Progenitor cell of endocrine pancreas (in vitro differentiated cells): ENCODE measurements around the gene CMIP. TPM values are rescaled to one million over a fixed set of nuclear protein-coding genes. Genes with fewer than 3 reads are reported as not detected.
A peak's percentile ranks its signal among the peaks of the same experiment; 100 is the strongest.

Source experiments
- DNase-seq: peaks from one replicate; pipeline ENCODE4 v3.0.0; 2021; ENCODE audit warnings: low spot score; ENCODE audit not compliant: unreplicated experiment
- H3K27ac Mint-ChIP-seq: 2 replicates; pipeline ENCODE4 v1.8.0; 2021; ENCODE audit warnings: mild to moderate bottlenecking, moderate library complexity, mixed read lengths
- H3K27me3 Mint-ChIP-seq: 2 replicates; pipeline ENCODE4 v1.8.0; 2021; ENCODE audit warnings: mixed read lengths
- H3K36me3 Mint-ChIP-seq: 2 replicates; pipeline ENCODE4 v1.8.0; 2022; ENCODE audit warnings: mixed read lengths; ENCODE audit not compliant: insufficient read depth
- H3K4me1 Mint-ChIP-seq: 2 replicates; pipeline ENCODE4 v1.8.0; 2021; ENCODE audit warnings: low read depth, mixed read lengths
- H3K4me3 Mint-ChIP-seq: 2 replicates; pipeline ENCODE4 v1.8.0; 2021; ENCODE audit warnings: low read depth, mild to moderate bottlenecking, moderate library complexity, mixed read lengths
- H3K9me3 Mint-ChIP-seq: 2 replicates; pipeline ENCODE4 v1.8.0; 2021; ENCODE audit warnings: low read depth, mixed read lengths
- CTCF ChIP-seq: fragments of 200-600 bp; sonication (generic); IDR thresholded peaks from one replicate; pipeline ENCODE4 v1.5.0; 2021; ENCODE audit warnings: antibody characterized with exemption, mild to moderate bottlenecking; ENCODE audit not compliant: unreplicated experiment
- total RNA-seq: library from RNA; stranded (reverse); gene quantifications from 2 replicates; pipeline ENCODE4 v1.2.1, GENCODE V29; 2021

The CMIP gene
- total RNA-seq, 1 donor from 2014 or later: 62.7 TPM

GRCh38 chr16:81699596-81699995 lies 255.0 kb downstream of the CMIP start:
- Mint-ChIP-seq H3K4me1 (no peaks in the 10 kb centered on the region), H3K9me3 (no peaks in the 10 kb centered on the region), H3K27me3 (no peaks in the 10 kb centered on the region), H3K36me3 (peaks cover 21% of the 10 kb centered on the region), H3K27ac (no peak overlapping the region), H3K4me3 (no peak overlapping the region)
- no peak for DNase-seq
- TF ChIP-seq CTCF: no peak

- Mint-ChIP-seq H3K36me3 (peaks cover 20% of the 10 kb centered on the region), H3K4me3 (no peak overlapping the region), H3K4me1 (no peaks in the 10 kb centered on the region), H3K27ac (peak overlapping the region; percentile 77), H3K27me3 (no peaks in the 10 kb centered on the region), H3K9me3 (no peaks in the 10 kb centered on the region)
- TF ChIP-seq CTCF: no peak
- no peak for DNase-seq
Measured at GRCh38 chr16:81700071-81700779, 255.6 kb downstream of the CMIP start.

GRCh38 chr16:81700780-81701165 lies 256.2 kb downstream of the CMIP start:
- H3K27ac Mint-ChIP-seq: peak overlapping the region; percentile 56
- DNase-seq: no peak

GRCh38 chr16:81701296-81701970 lies 256.8 kb downstream of the CMIP start:
- Mint-ChIP-seq H3K9me3 (no peaks in the 10 kb centered on the region), H3K4me1 (no peaks in the 10 kb centered on the region), H3K4me3 (no peak overlapping the region), H3K27ac (no peak overlapping the region), H3K27me3 (no peaks in the 10 kb centered on the region), H3K36me3 (peaks cover 18% of the 10 kb centered on the region)
- no peak for TF ChIP-seq CTCF
- DNase-seq: no peak

More at GRCh38 chr16:81700780-81701165, 256.2 kb downstream of the CMIP start:
- Mint-ChIP-seq H3K36me3 (peaks cover 18% of the 10 kb centered on the region), H3K4me1 (no peaks in the 10 kb centered on the region), H3K9me3 (no peaks in the 10 kb centered on the region), H3K27me3 (no peaks in the 10 kb centered on the region), H3K4me3 (no peak overlapping the region)
- no peak for TF ChIP-seq CTCF

GRCh38 chr16:81702506-81702905 lies 257.9 kb downstream of the CMIP start:
- no peak overlapping the region for H3K27ac Mint-ChIP-seq
- no peak for DNase-seq
- peaks cover 26% of the 10 kb centered on the region for H3K36me3 Mint-ChIP-seq
- no peaks in the 10 kb centered on the region for H3K27me3 Mint-ChIP-seq
- H3K4me1 Mint-ChIP-seq: no peaks in the 10 kb centered on the region
- H3K9me3 Mint-ChIP-seq: no peaks in the 10 kb centered on the region
- no peak overlapping the region for H3K4me3 Mint-ChIP-seq
- TF ChIP-seq CTCF: no peak
